DMS153 treated with DMSO at 0.1 percent for 48 hours (cell line): ENCODE data around the gene TNIK.
"Not testable (repeated sequence)": the region's sequence is repeated elsewhere in the genome, so short reads cannot be mapped to it uniquely, and the experiment has no call there.

Experiments used
- DNase-seq: peaks from one replicate; lab custom pipeline; 2025; ENCODE audit not compliant: unreplicated experiment; lab: John Stamatoyannopoulos, UW

TNIK gene

DNA sequence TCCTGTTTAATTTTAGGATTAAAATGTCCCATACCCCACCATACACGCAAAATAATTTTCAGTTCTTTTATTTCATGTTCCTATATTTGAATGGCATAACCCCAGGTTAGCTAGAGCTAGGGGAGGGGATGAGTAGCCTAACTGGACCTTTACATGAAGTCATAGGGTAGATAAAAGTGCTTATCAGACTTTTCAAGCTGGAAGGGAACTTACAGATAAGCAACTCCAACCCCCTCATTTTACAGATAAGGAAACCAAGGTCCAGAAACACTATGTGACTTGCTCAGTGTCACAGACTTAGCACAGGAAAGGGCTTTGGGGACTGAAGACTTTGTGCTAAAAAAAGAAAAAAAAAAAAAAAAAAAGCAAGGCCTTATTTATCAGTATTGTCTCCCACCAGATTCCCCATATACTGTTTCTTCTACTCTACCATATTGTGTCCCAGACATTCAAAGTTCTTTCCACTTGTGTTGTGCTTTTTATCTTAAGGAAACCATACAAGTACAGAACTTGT is 10.6 kb upstream of the TNIK start:
- no peak for DNase-seq

DNA sequence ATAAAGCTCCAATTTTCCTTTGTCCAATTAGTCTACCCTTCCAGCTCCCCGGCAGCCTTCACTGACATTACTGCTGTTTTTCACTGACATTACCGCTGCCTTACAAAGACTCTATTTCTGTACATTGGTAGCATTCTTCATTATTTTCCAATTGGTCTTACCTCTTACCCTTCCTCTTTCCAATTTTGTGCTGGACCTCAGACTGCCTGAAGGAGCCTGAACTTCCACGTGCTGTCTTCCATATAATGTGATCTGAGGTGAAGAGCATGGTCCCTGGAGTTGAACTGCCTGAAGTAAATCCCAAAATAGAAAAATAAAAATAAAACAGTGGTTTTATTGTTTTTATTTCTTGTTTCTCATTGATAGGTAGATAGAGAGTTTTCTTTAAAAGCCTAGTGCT is 9.2 kb upstream of the TNIK start:
- DNase-seq = no peak

DNA sequence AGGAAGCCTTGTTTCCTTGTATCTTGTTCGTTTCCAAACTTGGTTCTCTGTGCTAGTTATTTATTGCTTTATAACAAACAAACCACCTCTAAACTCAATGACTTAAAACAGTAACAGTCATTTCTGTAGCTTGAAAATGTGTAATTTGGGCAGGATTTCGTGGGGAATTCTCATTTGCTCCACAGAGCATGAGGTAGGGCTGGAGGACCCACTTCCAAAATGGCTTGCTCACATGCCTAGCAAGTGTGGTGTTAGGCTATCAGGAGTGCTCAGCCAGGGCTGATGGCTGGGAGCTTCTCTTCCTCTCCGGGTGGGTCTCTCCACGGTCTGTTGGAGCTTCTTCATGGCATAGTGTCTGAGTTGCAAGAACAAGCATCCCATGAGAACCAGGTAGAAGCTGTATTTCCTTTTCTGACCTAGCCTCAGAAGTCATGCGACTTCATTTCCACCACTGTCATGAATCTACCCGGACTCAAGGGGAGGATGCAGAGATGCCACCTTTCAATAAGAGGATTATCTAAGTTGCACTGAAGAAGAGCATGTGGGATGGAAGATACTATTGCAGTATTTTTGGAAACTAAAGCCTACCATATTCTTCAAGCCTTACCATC is 8.2 kb upstream of the TNIK start:
- DNase-seq = no peak

DNA sequence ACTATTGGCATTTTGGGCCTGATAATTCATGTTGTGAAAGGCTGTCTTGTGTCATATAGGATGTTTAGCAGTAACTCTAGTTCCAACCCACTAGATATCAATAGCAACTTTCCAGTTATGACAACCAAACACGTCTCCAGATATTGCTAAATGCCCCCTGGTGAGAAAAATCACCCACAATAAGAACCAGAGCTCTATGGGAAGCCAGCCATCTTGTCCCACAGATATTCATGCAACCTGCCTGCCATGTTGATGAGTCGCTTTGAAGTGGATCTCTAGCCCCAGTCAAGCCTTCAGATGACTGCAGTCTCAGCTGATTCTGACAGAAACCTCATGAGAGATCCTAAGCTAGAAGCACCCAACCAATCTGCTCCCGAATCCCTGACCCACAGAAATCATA is 5.6 kb upstream of the TNIK start:
- DNase-seq = no peak

DNA sequence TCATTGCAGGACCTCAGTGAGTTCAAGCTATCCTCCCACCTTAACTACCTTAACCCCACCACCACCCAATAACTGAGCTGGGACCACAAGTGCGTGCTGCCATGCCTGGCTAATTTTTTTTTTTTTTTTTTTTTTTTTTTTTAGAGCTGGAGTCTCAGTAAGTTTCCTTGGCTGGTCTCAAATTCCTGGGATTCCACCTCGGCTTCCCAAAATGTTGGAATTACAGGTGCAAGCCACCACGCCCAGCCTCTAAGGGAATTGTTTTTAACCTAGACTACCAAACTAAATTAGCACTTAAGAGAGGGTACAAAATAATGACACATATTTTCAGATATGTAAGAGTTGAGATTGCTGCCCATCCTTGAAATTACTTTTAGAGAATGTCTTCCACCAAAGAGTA is 4.3 kb upstream of the TNIK start:
- DNase-seq = no peak

DNA sequence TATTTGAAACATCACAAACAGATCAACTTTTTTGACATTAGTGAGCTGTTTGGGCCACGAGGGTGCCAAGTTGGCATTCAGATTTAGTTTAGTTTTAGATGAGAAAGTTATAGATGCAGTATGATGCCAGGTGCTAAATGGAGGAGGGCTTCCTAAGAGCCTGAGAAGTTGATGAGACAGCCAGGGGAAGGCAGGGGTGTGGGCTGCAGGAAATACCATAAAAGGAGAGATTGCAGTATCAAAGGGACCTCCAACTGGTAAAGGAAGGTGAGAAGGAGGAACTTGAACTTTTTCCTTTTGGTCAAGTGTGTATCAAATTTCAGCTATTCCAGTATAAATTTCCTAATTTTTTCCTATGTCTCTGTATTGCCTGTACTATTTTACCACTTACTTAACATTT is 2.0 kb upstream of the TNIK start:
- DNase-seq = no peak

DNA sequence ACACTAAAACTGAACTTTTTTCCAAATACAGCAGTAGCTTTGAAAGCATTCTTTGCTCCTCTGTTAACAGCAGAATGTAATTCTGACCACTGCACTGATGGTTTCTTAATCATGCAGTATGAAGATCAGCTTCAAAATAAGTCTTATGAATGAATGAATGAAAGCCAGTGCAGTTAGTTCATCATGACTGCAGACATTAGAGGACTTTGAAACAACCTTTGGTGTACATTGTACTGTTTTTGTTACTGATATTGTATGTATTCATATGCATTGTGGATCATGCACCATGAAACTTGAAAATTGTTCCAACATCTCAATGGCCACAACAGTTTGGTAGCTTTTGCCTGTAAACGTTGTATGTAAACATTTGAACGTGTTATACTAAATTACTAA is 1.3 kb upstream of the TNIK start:
- DNase-seq = no peak

DNA sequence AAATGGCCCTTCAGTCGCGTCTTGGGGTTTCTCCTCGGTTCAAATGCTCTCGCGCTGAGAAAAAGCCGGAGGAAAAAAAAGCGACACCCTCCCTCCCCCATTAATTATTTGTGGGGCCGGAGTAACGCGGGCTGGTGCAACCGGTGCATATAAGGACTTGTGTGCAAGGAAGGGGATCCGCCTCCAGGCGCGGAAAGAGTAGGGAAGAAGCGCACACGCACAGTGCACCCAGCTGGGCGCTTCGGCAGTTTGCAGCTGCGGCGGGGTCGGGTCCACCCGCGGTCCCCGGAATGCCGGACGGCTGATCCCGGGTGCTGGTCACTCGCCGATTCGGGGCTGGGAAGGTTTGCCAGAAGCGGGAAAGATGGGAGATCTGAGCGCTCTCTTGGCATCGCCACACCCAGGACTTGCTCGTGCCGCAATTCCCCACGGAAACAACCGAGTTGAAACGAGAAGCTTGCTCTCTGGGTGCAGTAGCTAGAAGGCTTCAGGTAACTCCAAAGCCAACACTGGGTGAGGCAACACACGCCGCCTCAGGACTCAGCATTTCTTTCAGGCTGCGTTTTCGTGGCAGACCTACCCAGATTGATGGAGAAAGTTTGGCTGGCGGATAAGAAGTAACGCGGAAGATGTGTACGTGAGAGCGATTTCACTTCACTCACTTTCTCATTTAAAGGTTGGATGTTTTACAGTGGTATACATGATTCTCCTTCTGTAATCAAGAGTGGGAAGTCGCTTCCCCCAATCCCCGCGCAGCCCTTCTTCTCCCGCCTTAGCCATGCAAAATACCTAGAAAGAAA is 720 bp upstream of the TNIK start:
- DNase-seq = peak; percentile 85

DNA sequence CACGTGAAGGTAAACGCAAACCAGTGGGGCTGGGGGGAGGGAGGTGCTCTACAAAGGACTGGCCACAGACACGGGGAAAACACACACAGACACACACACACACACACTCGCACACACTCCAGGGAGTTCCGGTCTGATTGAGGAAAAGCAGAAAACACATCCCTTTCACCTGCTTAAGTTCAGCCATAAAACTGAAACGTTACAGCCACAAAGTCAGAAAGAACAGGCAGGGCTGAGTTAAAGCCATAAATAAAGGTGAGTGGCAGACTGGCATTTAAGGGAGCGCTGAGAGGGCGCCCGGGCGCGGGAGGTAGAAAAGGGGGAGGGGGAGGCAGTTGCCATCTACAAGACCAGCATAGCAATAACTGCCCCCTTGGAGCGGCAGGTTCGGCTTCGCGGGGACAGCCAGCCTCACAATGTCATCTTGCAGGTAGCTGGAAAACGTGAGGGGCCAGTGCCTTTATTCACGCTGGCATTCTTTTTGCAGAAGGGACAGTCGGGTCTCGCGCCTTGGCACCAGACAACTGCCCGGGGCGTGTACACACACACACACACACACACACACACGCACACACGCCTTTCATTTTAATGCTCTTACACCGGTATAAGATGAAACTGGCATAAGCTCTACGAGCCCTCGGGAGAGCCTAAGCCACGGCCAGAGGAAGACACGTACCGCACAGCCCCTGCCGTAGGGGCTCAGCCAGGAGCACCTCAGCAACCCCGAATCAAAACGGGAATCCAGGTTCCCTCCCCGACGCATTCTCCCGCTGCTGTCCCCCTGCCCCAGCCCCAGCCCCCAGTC is 866 bp downstream of the TNIK start:
- DNase-seq = peak; percentile 60

DNA sequence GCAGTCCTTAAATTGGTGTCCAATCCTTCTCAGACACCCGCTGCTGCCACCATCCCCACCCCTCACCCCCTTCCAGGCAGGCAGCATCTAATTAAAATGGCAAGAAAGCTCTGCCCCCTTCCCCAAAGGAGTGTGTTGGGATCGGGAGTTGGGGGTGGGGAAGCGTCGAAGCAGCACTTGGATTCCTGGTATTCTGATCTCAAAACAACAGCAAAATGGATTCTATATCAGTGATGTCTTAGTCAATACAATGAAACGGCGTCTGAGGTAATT is 1.4 kb downstream of the TNIK start:
- no peak for DNase-seq

DNA sequence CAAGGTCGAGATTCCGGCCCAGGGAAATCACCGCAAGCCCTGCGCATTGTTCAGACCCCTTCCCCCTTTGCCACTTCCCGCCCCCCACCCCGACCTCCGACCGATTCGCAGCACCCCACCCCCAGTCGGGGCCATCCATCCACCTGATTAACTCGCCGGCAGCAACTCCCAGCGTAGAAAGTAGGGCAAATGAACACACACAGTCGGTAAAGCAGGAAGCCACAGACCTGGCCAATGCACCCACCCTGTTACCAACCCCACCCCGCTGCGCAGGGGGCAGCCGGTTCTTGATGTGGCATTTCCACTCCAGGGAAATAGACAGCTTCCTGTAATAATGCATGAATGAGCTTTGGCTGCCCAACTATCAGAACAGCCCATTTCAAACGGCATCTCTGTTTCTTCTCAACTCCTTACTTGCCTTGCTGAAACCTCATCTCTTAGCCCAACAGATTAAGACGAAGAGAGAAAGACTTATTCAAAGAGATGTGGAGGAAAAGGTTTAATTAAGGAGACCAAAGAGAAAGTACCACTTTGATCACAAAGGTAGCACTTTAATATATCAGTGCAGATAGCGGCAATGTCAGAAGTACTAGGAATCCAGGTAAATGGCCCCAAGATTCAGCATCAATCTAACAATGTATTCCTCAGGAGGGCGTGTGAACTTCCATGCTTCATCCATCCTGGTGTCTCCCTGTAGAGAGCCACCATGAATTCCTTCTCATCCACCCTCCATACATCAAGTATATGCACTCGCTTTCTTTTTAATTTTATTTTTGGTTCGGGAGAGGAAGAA is 1.9 kb downstream of the TNIK start:
- DNase-seq = no peak

DNA sequence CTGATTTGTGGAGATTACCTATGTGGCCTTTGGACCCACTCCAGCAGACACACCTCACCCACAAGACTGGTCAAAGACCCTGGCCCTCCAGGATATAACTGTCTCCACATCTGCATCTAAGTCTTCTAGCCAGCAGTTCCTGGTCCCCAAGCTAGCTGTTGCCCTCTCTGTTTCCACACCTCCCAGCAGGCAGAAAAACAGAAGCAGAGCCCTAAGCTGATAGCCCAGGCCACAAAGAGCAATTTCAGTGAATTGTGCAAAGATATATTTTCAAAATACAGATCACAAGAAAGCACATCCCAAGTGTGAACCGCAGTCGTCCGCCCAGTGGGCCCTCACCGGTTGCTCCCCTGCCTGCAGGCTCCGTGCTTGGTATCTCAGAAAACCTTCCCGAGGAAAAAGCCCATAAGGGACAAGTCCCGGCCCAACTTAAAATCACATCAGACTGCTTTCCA is 2.6 kb downstream of the TNIK start:
- DNase-seq = no peak

DNA sequence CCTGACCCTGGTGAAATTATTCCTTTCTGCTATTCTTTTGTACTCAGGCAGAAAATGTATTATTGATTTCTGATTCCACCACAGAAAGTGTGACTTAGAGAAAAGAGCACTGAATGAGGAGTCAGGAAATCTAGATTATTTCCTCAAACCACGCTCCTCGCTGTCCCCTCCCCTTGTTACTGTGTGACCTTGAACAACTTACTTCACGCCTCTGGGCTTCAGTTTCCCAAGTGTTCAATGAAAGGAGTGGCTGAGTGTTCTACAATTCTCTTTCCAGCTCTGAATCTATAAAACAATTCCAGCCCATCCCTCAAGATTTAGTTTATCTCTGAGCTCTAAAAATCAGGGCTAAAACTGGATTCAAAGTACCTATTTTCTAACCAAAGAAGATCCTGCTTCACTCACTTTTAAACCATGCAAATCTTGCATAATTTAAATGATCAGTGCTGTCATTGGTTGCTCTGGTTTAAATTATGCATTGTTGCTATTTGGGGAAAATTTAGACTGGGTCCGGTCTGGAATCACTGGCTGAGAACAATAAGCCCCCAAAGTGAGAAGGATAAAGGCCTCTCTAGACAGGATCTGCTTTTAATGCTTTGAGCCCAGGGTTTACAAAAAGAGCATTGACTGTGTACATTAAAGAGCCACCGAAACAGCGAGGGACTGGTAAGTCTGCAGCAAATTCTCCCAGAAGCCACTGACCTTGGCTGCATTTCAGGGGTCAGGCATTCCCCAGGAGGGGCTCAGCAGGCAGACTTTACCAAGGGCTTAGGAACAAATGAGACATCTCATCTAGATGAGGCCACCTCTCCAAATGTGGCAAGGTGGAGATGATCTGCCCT is 3.2 kb downstream of the TNIK start:
- DNase-seq = no peak

DNA sequence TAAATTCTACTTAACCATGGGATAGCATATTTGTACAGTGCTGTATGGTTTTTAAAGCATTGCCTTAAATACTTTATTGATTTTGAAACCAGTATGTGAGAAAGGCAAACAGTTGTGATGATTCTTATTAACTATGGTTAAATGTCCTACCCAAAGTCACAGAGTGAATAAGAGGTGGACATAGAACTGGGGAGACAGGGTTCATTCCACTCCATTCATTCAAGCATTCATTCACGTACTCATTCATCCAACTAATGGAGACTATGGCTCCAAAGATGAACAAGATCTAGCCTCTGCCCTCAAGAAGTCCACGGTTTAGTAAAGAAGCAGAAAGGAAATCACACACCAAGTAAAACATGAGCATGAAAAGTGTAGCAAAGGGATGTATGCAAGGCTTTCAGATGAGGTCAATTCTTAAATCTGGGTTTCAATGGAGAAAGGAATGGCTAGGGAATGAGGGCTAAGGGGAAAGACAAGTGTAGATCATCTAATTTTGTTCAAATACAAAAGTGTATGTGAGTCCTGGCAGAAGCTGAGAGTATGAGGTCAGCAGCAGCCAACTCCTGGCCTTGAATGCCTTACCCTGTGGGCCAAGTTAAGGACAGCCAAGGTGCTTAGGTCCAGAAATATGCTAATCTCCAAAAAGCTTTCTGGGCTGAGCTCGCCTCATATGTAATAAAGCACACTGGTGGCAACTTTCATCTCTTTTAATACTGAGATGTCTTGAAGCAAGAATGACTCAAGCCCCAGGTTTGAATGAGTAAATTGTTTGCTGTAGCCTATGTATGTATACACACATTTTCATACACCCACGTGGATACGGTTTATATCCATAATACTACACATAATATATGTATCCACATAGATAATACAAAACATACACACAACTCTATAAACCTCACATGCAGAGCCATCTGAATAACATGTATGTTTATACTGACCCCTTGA is 4.3 kb downstream of the TNIK start:
- no peak for DNase-seq

DNA sequence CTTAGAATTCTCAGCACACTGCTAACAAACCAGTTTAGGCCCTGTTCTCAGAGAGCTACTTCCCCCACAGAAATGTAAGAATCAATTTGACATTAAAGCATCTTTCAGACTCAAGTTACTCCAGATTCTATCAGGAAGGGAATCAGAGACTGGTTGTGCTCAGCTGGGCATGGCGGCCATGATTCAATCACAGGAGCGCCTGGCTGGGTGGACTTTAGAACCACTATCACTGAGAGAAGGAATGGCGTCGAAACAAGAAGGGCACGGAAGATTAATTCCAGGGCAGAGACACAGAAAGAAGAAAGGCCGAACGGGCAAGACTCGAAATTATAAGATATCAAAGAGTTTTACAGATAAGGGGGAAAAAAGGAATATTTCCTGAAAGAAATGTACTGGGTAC is 6.2 kb downstream of the TNIK start:
- DNase-seq = no peak

DNA sequence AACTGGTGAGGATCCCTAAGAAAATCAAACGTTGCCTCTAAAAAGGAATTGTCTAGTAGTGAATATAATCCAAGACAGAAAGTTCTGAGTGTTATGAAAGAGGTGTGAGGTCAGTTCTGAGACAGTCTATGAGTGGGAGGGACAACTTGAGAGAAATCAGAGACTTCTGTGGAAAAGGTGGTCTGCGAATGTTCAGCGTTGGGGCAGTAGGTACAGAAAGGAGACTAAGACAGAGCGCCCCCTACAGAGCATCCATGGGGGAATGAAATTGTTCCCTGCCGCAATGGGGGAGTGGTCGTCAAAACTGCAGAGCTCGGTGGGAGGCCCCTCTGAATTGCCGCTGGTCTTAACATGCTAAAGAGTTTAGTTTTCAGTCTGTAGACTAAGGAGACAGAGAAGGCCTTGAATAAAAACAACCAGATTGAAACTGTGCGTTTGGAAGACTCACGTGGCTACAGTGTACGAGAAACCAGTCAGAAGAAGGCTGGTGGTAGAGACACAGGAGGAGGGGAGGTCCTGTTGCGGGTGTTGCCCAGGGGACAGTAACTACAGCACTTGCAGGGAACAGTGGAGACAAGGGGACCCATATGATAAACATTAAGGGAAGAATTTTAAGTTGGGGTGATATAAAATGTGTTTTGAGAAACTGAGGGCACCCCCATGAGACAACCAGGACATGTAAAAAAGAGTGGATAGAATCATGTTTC is 6.9 kb downstream of the TNIK start:
- DNase-seq = no peak

DNA sequence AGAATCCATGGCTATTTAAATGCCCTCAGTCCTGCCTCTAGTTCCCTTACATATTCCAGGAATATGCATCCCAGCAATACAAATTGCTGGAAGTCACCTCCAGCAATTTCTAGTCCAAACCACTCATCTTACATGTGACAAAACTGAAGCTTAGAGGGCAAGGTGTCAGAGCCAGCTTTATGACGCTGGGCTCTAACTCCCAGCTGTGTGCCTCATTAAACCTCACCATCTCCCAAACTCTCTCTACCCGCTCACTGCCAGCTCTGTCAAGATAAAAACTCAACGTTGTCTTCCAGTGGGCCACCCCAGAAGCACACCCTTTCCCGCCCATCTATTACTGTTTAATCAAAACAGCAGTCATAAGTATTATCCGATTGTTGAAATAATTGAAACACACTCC is 7.9 kb downstream of the TNIK start:
- no peak for DNase-seq

DNA sequence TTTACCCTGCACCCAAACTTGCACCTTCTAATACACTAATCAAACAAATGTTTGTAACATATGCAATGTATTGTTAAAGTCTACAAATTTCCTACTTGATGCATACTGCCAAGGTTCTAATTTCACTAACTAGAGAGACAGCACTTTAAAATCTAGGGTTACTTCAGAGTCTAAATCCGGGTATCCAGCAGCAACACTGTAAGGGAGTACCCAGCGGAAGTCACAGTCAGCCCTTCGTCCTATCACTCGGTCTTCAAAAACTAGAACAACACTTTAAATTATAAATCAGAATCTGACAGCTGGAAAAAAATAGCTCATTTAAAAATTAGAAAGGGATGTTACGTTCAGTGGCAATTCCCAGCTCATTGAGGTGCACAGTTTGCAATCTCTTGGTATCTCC is 8.3 kb downstream of the TNIK start:
- DNase-seq = no peak

DNA sequence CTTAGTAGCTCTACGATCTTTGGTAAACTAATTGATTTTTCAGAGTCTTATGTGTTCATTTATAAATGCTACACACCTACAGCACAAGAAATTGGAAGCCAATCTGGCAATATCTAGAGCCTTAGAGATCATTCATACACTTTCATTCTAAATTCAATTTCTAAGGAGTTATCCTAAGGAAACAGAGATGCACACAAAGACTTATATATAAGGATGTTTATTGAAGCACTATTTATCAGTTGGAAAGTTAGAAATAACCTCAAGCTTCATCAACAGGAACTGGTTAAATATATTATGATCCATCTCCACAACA is 12.7 kb downstream of the TNIK start:
- not testable (repeated sequence) for DNase-seq
